ENCODE results near the gene CCDC92. TPM values are rescaled to one million over a fixed set of nuclear protein-coding genes. Genes with fewer than 3 reads are reported as not detected.

Gene CCDC92
- total and polyA plus RNA-seq, 2 of the 8 experiments (the other 6 are each of a cell fraction or from before 2014, with no cell fraction given): 0.43 to 0.51 TPM

GRCh38 chr12:124011435-124012115 is 38.9 kb upstream of the CCDC92 start:
- Histone ChIP-seq H3K4me2 (ENCODE audit: insufficient read depth in 1 of 2, low read depth in 2 of 2, low read length in 2 of 2) (no peak overlapping the region), H2BK120ac (replicated peaks; ENCODE audit: low read depth, low read length) (no peak overlapping the region), H2BK15ac (ENCODE audit: low read length) (no peak overlapping the region), H3K36me3 (ENCODE audit: control insufficient read depth in 2 of 4, insufficient read depth in 4 of 4, low read length in 3 of 4) (peaks cover 0 to 16% (median 9%) of the 10 kb centered on the region in 4 experiments; a peak in 4 of 8 replicates), H3K4ac (replicated peaks; ENCODE audit: insufficient read length, low read depth, low read length) (no peak overlapping the region), H3K4me3 (ENCODE audit: extremely low read depth in 1 of 4, insufficient read depth in 2 of 4, low read depth in 3 of 4, low read length in 4 of 4) (no peak overlapping the region), H3K79me1 (ENCODE audit: low read depth, low read length) (no peaks in the 10 kb centered on the region; the same call in 1 of the 2 replicates), H2BK20ac (ENCODE audit: low read length) (no peak overlapping the region), H2AK5ac (ENCODE audit: low read depth, low read length) (no peak overlapping the region), H2BK12ac (ENCODE audit: low read depth, low read length) (no peak overlapping the region), H2AFZ (ENCODE audit: low read length) (no peak overlapping the region), H3K56ac (replicated peaks; ENCODE audit: insufficient read length, low read depth, low read length) (no peak overlapping the region), H3K79me2 (ENCODE audit: control insufficient read depth in 1 of 2, insufficient read depth in 2 of 2, low read length in 2 of 2) (no peaks in the 10 kb centered on the region), H3K14ac (ENCODE audit: insufficient read length) (no peak overlapping the region), H3K23ac (ENCODE audit: insufficient read length) (no peak overlapping the region), H3K18ac (ENCODE audit: extremely low read depth, low read length) (no peak overlapping the region), H4K8ac (ENCODE audit: extremely low read depth, insufficient read depth, low read length) (no peak overlapping the region), H4K20me1 (replicated peaks in 1 of 2; ENCODE audit: control insufficient read depth in 1 of 2, insufficient read depth in 2 of 2, low read length in 2 of 2) (peaks cover 0 to 6% of the 10 kb centered on the region in 2 experiments), H3K27me3 (replicated peaks in 1 of 4; ENCODE audit: control insufficient read depth in 3 of 4, extremely low read depth in 1 of 4, insufficient read depth in 3 of 4, low read length in 3 of 4) (no peaks in the 10 kb centered on the region), H4K5ac (ENCODE audit: insufficient read length, low read depth, low read length) (no peak overlapping the region), H4K91ac (replicated peaks; ENCODE audit: insufficient read length, low read length) (no peak overlapping the region), H3K23me2 (ENCODE audit: low read depth, low read length) (no peaks in the 10 kb centered on the region), H3K27ac (ENCODE audit: low read depth, low read length) (no peak overlapping the region), H3K9me3 (ENCODE audit: insufficient read depth in 2 of 2, low read depth in 1 of 2, low read length in 1 of 2) (no peaks in the 10 kb centered on the region), H2BK5ac (ENCODE audit: low read depth, low read length) (no peak overlapping the region), H3K9ac (replicated peaks in 1 of 4; ENCODE audit: extremely low read depth in 1 of 4, low read depth in 3 of 4, low read length in 3 of 4) (no peak overlapping the region), H3K4me1 (replicated peaks in 1 of 4; ENCODE audit: control insufficient read depth in 3 of 4, insufficient read depth in 4 of 4, low read length in 3 of 4) (no peaks in the 10 kb centered on the region)
- ChIA-PET POLR2A (ENCODE audit: partially characterized antibody) (no interaction called here), CTCF (ENCODE audit: partially characterized antibody) (no interaction called here)
- DNase-seq (ENCODE audit: low read depth in 1 of 2, low spot score in 2 of 2) (no peak), FAIRE-seq (no peak)
- no peak for TF ChIP-seq GABPA (IDR thresholded peaks at IDR 0.05; ENCODE audit: borderline replicate concordance, insufficient read depth, low read length)
- no peak for TF ChIP-seq CREB1 (IDR thresholded peaks at IDR 0.05)
- 89% methylated on average over 8 of the region's 8 CpGs; no CpG with 5 or more reads in 1 of the 2 experiments for whole genome bisulfite sequencing, 2 experiments (ENCODE audit: extremely low coverage in 1 of 2, insufficient coverage in 1 of 2, insufficient read length in 1 of 2, insufficient replicate concordance in 2 of 2, low coverage in 1 of 2, low lambda C conversion rate in 2 of 2, missing lambda C conversion rate in 1 of 2)
